GM23248 (cell line): ENCODE results near the gene TMIE. TPM values are rescaled to one million over a fixed set of nuclear protein-coding genes. Genes with fewer than 3 reads are reported as not detected.

Experiments
- DNase-seq: peaks from one replicate; pipeline ENCODE4 v3.0.0-alpha.2; 2015
- H2AFZ ChIP-seq: fragments of 200-600 bp; sonication (generic); 2 replicates; pipeline ENCODE4 v1.6.1; 2016; ENCODE audit warnings: antibody characterized with exemption
- H3F3A ChIP-seq: fragments of 200-600 bp; sonication (generic); 2 replicates; pipeline ENCODE4 v1.6.1; 2016; ENCODE audit warnings: mild to moderate bottlenecking, antibody characterized with exemption, mixed run types; ENCODE audit not compliant: insufficient read depth
- H3K27ac ChIP-seq: fragments of 200-600 bp; sonication (generic); 2 replicates; pipeline ENCODE4 v1.5.1; 2016; ENCODE audit warnings: mild to moderate bottlenecking
- H3K27me3 ChIP-seq: fragments of 200-600 bp; sonication (generic); replicated peaks from 2 replicates; pipeline ENCODE4 v1.6.1; 2016; ENCODE audit warnings: mild to moderate bottlenecking; ENCODE audit not compliant: insufficient read depth
- H3K36me3 ChIP-seq: fragments of 200-600 bp; sonication (generic); 2 replicates; pipeline ENCODE4 v1.6.1; 2016; ENCODE audit warnings: low read depth, mild to moderate bottlenecking
- H3K4me1 ChIP-seq: fragments of 200-600 bp; sonication (generic); 2 replicates; pipeline ENCODE4 v1.6.1; 2016; ENCODE audit warnings: mild to moderate bottlenecking; ENCODE audit not compliant: insufficient read depth
- H3K4me2 ChIP-seq: fragments of 200-600 bp; sonication (generic); one replicate; pipeline ENCODE4 v1.6.1; 2016; ENCODE audit warnings: mild to moderate bottlenecking; ENCODE audit not compliant: unreplicated experiment
- H3K4me3 ChIP-seq: fragments of 200-600 bp; sonication (generic); 2 replicates; pipeline ENCODE4 v1.5.1; 2016; ENCODE audit warnings: mild to moderate bottlenecking
- H3K79me2 ChIP-seq: fragments of 200-600 bp; sonication (generic); 2 replicates; pipeline ENCODE4 v1.6.1; 2016; ENCODE audit warnings: mild to moderate bottlenecking; ENCODE audit not compliant: insufficient read depth
- H3K9ac ChIP-seq: fragments of 200-600 bp; sonication (generic); 2 replicates; pipeline ENCODE4 v1.6.1; 2016; ENCODE audit warnings: mild to moderate bottlenecking
- H3K9me2 ChIP-seq: fragments of 200-600 bp; sonication (generic); 2 replicates; pipeline ENCODE4 v1.6.1; 2016; ENCODE audit warnings: mixed run types, mild to moderate bottlenecking, moderate library complexity; ENCODE audit not compliant: insufficient read depth
- H3K9me3 ChIP-seq: fragments of 200-600 bp; sonication (generic); one replicate; pipeline ENCODE4 v1.6.1; 2017; ENCODE audit warnings: low read depth
- H4K20me1 ChIP-seq: fragments of 200-600 bp; sonication (generic); 2 replicates; pipeline ENCODE4 v1.6.0; 2016; ENCODE audit not compliant: insufficient read depth
- EZH2 ChIP-seq: fragments of 200-600 bp; sonication (generic); IDR thresholded peaks from 2 replicates; pipeline ENCODE4 v1.6.1; 2018; ENCODE audit warnings: antibody characterized with exemption, mild to moderate bottlenecking; ENCODE audit not compliant: insufficient read depth, poor library complexity, severe bottlenecking
- EZH2phosphoT487 ChIP-seq: fragments of 200-600 bp; sonication (generic); IDR thresholded peaks from 2 replicates; pipeline ENCODE4 v1.6.1; 2018; ENCODE audit warnings: antibody characterized with exemption, moderate library complexity, mild to moderate bottlenecking, low read depth; ENCODE audit not compliant: insufficient read depth
- WGBS, 2 experiments: methylation state at CpG; one replicate each; pipeline ENCODE4 v1.1.6; 2015 to 2017; ENCODE audit warnings: low lambda C conversion rate in 2 of 2, low coverage in 1 of 2; ENCODE audit errors: missing lambda C conversion rate in 2 of 2; 5-methylcytosine and 5-hydroxymethylcytosine counted together
- in situ Hi-C: fragments of 300-500 bp; cut with MboI; formaldehyde crosslinking; loops from 2 replicates; pipeline ENCODE4 v1.15.0; 2020
- polyA plus RNA-seq: library from polyadenylated mRNA; unstranded; fragments of >200 nt; fragmentation: Nextera tagmentation; extraction: Ambion mirVana; gene quantifications from 2 replicates; pipeline ENCODE4 v1.2.1, GENCODE V29; 2016
- total RNA-seq: library from RNA; depleted of rRNA; stranded (reverse); fragments of >200 nt; shearing (Covaris generic); gene quantifications from 2 replicates; pipeline ENCODE4 v1.2.3, GENCODE V29; 2014

The TMIE gene
- total and polyA plus RNA-seq, 2 experiments from 2014 or later: 0.11 TPM; not detected in 1

GRCh38 chr3:46692566-46692990 lies 8.6 kb upstream of the TMIE start:
- peak; percentile 37 for DNase-seq
- Histone ChIP-seq H3K4me1 (peaks cover 5% of the 10 kb centered on the region; the same call in 1 of the 2 replicates), H3K79me2 (no peaks in the 10 kb centered on the region), H3K9ac (peak overlapping the region; percentile 66; the same call in 1 of the 2 replicates), H3K36me3 (no peaks in the 10 kb centered on the region), H3K9me2 (no peaks in the 10 kb centered on the region), H2AFZ (peak overlapping the region; percentile 89), H3K9me3 (no peaks in the 10 kb centered on the region), H3K27me3 (no peaks in the 10 kb centered on the region), H3F3A (no peaks in the 10 kb centered on the region), H3K4me3 (peak overlapping the region; percentile 74), H3K27ac (no peak overlapping the region), H3K4me2 (peak overlapping the region; percentile 91), H4K20me1 (no peaks in the 10 kb centered on the region)
- TF ChIP-seq EZH2 (no peak), EZH2phosphoT487 (no peak)
- in situ Hi-C loops: no loop called here
- WGBS, 2 experiments: 63 to 65% methylated on average over 11 of the region's 11 CpGs

GRCh38 chr3:46693038-46693891 lies 7.9 kb upstream of the TMIE start, which contains the start of gene ALS2CL:
TSS of gene ALS2CL (minus strand) at chr3:46693679. CDS start at chr3:46689440, 4,239 bp downstream.
- peak; percentile 66 for DNase-seq
- TF ChIP-seq EZH2phosphoT487: no peak

GRCh38 chr3:46693892-46694226 lies 7.3 kb upstream of the TMIE start:
- Histone ChIP-seq H2AFZ (peak overlapping the region; percentile 89), H4K20me1 (no peaks in the 10 kb centered on the region), H3K4me1 (peaks cover 5% of the 10 kb centered on the region; the same call in 1 of the 2 replicates), H3K9ac (peak overlapping the region; percentile 66), H3K9me3 (no peaks in the 10 kb centered on the region), H3K36me3 (no peaks in the 10 kb centered on the region), H3F3A (no peaks in the 10 kb centered on the region), H3K27ac (no peak overlapping the region), H3K4me2 (peak overlapping the region; percentile 91), H3K27me3 (no peaks in the 10 kb centered on the region), H3K4me3 (peak overlapping the region; percentile 74), H3K79me2 (no peaks in the 10 kb centered on the region), H3K9me2 (no peaks in the 10 kb centered on the region)
- in situ Hi-C loops: no loop called here
- peak; percentile 79 for DNase-seq
- TF ChIP-seq EZH2: no peak
- no peak for TF ChIP-seq EZH2phosphoT487
- WGBS, 2 experiments: 11 to 16% methylated on average over 23 to 30 of the region's 30 CpGs

More at GRCh38 chr3:46693038-46693891, 7.9 kb upstream of the TMIE start, which contains the start of gene ALS2CL:
- Histone ChIP-seq H3F3A (no peaks in the 10 kb centered on the region), H3K79me2 (no peaks in the 10 kb centered on the region), H3K4me1 (peaks cover 5% of the 10 kb centered on the region; the same call in 1 of the 2 replicates), H3K9me3 (no peaks in the 10 kb centered on the region), H4K20me1 (no peaks in the 10 kb centered on the region), H3K9me2 (no peaks in the 10 kb centered on the region), H3K4me3 (peak within 1 kb of the TSS; percentile 74), H3K27ac (no peak within 1 kb of the TSS), H3K9ac (peak within 1 kb of the TSS; percentile 66), H2AFZ (peak within 1 kb of the TSS; percentile 89), H3K4me2 (peak within 1 kb of the TSS; percentile 91), H3K36me3 (no peaks in the 10 kb centered on the region), H3K27me3 (no peaks in the 10 kb centered on the region)
- in situ Hi-C loops: no loop called here
- WGBS, 2 experiments: 3% methylated on average over 54 to 68 of the region's 71 CpGs

- no peak overlapping the region for H3K9ac ChIP-seq
- no peak overlapping the region for H3K4me2 ChIP-seq
- no peak overlapping the region for H3K4me3 ChIP-seq
- no peaks in the 10 kb centered on the region for H3K79me2 ChIP-seq
- H3K4me1 ChIP-seq: peaks cover 5% of the 10 kb centered on the region; the same call in 1 of the 2 replicates
- in situ Hi-C loops: no loop called here
- no peaks in the 10 kb centered on the region for H3K9me3 ChIP-seq
- H3F3A ChIP-seq: no peaks in the 10 kb centered on the region
- no peaks in the 10 kb centered on the region for H4K20me1 ChIP-seq
- H3K36me3 ChIP-seq: no peaks in the 10 kb centered on the region
- H3K9me2 ChIP-seq: no peaks in the 10 kb centered on the region
- H3K27ac ChIP-seq: no peak overlapping the region
- TF ChIP-seq EZH2: no peak
- TF ChIP-seq EZH2phosphoT487: no peak
- no peak for DNase-seq
- no peaks in the 10 kb centered on the region for H3K27me3 ChIP-seq
- WGBS, 2 experiments: 97 to 100% methylated on average over 3 of the region's 3 CpGs
- H2AFZ ChIP-seq: no peak overlapping the region
These were observed 6.7 kb upstream of the TMIE start for GRCh38 chr3:46694520-46694919.
